HCT116 (cell line): Measurements from ENCODE around the gene SMAP2.

Source experiments
- CEBPB ChIP-seq: IDR thresholded peaks from 2 replicates; pipeline ENCODE4 v1.6.1; 2012; ENCODE audit warnings: low read depth
- ELF1 ChIP-seq: IDR thresholded peaks from 2 replicates; pipeline ENCODE4 v1.6.1; 2012; ENCODE audit warnings: low read depth, borderline replicate concordance
- EZH2 ChIP-seq: fragments of 200-600 bp; sonication (generic); IDR thresholded peaks from 2 replicates; pipeline ENCODE4 v1.6.1; 2017; ENCODE audit warnings: antibody characterized with exemption, mixed run types
- EZH2phosphoT487 ChIP-seq: fragments of 200-600 bp; IDR thresholded peaks from 2 replicates; pipeline ENCODE4 v1.6.1; 2018; ENCODE audit warnings: antibody characterized with exemption, borderline replicate concordance
- FOSL1 ChIP-seq: IDR thresholded peaks from 2 replicates; pipeline ENCODE4 v1.6.1; 2012; ENCODE audit warnings: low read depth
- POLR2A ChIP-seq: IDR thresholded peaks from 2 replicates; pipeline ENCODE4 v1.7.0; 2011; ENCODE audit warnings: borderline replicate concordance; ENCODE audit not compliant: insufficient read depth, insufficient read length; ENCODE audit errors: extremely low read depth
- SIN3A ChIP-seq: IDR thresholded peaks from 2 replicates; pipeline ENCODE4 v1.6.1; 2012; ENCODE audit warnings: low read depth
- SP1 ChIP-seq: IDR thresholded peaks from 2 replicates; pipeline ENCODE4 v1.6.1; 2012; ENCODE audit warnings: low read depth
- TF ChIP-seq, protein P1 (sequence below): IDR thresholded peaks from 2 replicates; pipeline ENCODE4 v1.6.1; 2012
- TF ChIP-seq, protein P2 (sequence below), 3 experiments: fragments of 200-600 bp in 1 of 3; sonication (generic) in 1 of 3; IDR thresholded peaks in 2 of 3; conservative IDR thresholded peaks in 1 of 3; 2 replicates each; pipeline ENCODE4 v1.5.1; 2012 to 2017; ENCODE audit warnings: low read depth in 2 of 3, low read length in 2 of 3, antibody characterized with exemption in 1 of 3, borderline replicate concordance in 1 of 3, control low read depth in 1 of 3, mild to moderate bottlenecking in 1 of 3, mixed read lengths in 1 of 3, mixed run types in 1 of 3, moderate library complexity in 1 of 3; ENCODE audit not compliant: insufficient read depth in 1 of 3
- TF ChIP-seq, protein P3 (sequence below): IDR thresholded peaks from 2 replicates; pipeline ENCODE4 v1.6.1; 2012; ENCODE audit warnings: low read depth
- TF ChIP-seq, protein P4 (sequence below): IDR thresholded peaks from 2 replicates; pipeline ENCODE4 v1.6.1; 2012
- TF ChIP-seq, protein P5 (sequence below): IDR thresholded peaks from 2 replicates; pipeline ENCODE4 v1.6.1; 2011; ENCODE audit warnings: mild to moderate bottlenecking, low read length, moderate library complexity; ENCODE audit not compliant: insufficient replicate concordance; ENCODE audit errors: extremely low read depth

DNA sequence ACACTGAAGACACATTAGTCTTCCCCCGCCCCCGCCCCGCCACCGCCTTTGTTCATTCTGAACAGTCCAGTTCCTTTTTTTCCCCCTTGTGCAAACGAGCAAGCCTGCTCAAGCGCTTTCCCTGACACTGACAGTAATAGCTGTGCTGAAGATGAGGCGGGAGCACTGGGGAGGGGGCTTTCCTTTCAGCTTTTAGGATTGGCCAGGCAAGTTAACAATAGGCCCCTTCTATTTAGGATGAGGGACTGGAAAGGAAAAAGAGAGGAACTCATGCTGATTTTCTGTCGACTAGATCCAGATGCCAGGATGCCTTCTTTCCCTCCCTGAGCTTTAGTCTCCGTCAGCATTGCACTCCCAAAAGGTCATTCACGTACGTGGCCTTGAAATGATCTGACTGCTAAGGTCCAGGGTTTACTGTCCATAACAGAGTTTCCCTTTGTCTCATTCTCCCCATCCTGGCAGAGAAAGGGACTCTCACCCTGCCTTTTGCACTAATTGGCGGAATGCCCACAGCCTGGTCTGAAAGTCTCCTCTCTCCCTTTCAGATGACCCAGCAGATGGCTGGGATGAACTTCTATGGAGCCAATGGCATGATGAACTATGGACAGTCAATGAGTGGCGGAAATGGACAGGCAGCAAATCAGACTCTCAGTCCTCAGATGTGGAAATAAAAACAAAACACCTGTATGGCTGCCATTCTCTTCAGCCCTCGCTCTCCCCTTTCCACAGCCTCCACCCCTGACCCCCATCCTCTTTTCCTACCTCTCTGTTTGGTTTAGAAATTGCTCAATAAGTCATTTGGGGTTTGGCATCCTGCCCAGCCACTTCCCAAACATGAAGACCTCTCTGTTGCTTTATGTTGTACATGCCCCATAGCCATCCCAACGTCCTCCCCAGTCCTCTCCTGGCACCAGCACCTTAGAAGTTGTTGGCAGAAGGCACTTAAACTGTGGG, 48.2 kb downstream of the SMAP2 start:
- TF ChIP-seq, protein P1, sequence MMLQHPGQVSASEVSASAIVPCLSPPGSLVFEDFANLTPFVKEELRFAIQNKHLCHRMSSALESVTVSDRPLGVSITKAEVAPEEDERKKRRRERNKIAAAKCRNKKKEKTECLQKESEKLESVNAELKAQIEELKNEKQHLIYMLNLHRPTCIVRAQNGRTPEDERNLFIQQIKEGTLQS, result no peak
- TF ChIP-seq, protein P2, sequence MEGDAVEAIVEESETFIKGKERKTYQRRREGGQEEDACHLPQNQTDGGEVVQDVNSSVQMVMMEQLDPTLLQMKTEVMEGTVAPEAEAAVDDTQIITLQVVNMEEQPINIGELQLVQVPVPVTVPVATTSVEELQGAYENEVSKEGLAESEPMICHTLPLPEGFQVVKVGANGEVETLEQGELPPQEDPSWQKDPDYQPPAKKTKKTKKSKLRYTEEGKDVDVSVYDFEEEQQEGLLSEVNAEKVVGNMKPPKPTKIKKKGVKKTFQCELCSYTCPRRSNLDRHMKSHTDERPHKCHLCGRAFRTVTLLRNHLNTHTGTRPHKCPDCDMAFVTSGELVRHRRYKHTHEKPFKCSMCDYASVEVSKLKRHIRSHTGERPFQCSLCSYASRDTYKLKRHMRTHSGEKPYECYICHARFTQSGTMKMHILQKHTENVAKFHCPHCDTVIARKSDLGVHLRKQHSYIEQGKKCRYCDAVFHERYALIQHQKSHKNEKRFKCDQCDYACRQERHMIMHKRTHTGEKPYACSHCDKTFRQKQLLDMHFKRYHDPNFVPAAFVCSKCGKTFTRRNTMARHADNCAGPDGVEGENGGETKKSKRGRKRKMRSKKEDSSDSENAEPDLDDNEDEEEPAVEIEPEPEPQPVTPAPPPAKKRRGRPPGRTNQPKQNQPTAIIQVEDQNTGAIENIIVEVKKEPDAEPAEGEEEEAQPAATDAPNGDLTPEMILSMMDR (IDR thresholded peaks at IDR 0.05 in 2 of 3, conservative IDR thresholded peaks at IDR 0.05 in 1 of 3; ENCODE audit: borderline replicate concordance in 1 of 3, insufficient read depth in 1 of 3, low read depth in 2 of 3, low read length in 2 of 3), result no peak
- TF ChIP-seq EZH2phosphoT487 (no peak), FOSL1 (no peak), SIN3A (no peak), EZH2 (no peak), POLR2A (no peak), CEBPB (no peak), ELF1 (no peak), SP1 (no peak)
- TF ChIP-seq, protein P3, sequence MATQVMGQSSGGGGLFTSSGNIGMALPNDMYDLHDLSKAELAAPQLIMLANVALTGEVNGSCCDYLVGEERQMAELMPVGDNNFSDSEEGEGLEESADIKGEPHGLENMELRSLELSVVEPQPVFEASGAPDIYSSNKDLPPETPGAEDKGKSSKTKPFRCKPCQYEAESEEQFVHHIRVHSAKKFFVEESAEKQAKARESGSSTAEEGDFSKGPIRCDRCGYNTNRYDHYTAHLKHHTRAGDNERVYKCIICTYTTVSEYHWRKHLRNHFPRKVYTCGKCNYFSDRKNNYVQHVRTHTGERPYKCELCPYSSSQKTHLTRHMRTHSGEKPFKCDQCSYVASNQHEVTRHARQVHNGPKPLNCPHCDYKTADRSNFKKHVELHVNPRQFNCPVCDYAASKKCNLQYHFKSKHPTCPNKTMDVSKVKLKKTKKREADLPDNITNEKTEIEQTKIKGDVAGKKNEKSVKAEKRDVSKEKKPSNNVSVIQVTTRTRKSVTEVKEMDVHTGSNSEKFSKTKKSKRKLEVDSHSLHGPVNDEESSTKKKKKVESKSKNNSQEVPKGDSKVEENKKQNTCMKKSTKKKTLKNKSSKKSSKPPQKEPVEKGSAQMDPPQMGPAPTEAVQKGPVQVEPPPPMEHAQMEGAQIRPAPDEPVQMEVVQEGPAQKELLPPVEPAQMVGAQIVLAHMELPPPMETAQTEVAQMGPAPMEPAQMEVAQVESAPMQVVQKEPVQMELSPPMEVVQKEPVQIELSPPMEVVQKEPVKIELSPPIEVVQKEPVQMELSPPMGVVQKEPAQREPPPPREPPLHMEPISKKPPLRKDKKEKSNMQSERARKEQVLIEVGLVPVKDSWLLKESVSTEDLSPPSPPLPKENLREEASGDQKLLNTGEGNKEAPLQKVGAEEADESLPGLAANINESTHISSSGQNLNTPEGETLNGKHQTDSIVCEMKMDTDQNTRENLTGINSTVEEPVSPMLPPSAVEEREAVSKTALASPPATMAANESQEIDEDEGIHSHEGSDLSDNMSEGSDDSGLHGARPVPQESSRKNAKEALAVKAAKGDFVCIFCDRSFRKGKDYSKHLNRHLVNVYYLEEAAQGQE, result no peak
- TF ChIP-seq, protein P4, sequence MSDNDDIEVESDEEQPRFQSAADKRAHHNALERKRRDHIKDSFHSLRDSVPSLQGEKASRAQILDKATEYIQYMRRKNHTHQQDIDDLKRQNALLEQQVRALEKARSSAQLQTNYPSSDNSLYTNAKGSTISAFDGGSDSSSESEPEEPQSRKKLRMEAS, result no peak
- TF ChIP-seq, protein P5, sequence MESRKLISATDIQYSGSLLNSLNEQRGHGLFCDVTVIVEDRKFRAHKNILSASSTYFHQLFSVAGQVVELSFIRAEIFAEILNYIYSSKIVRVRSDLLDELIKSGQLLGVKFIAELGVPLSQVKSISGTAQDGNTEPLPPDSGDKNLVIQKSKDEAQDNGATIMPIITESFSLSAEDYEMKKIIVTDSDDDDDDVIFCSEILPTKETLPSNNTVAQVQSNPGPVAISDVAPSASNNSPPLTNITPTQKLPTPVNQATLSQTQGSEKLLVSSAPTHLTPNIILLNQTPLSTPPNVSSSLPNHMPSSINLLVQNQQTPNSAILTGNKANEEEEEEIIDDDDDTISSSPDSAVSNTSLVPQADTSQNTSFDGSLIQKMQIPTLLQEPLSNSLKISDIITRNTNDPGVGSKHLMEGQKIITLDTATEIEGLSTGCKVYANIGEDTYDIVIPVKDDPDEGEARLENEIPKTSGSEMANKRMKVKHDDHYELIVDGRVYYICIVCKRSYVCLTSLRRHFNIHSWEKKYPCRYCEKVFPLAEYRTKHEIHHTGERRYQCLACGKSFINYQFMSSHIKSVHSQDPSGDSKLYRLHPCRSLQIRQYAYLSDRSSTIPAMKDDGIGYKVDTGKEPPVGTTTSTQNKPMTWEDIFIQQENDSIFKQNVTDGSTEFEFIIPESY, result no peak
